ENCODE measurements around the gene RMDN2.

RMDN2 gene

GRCh38 chr2:38032946-38033345 lies 107.9 kb downstream of the RMDN2 start:
- no peak overlapping the region for H3K27ac ChIP-seq
- H3K4me3 ChIP-seq: no peak overlapping the region

- no peak overlapping the region for H3K4me3 ChIP-seq
- H3K27ac ChIP-seq: no peak overlapping the region
These were observed 108.6 kb downstream of the RMDN2 start for GRCh38 chr2:38033646-38034045.

- no peak overlapping the region for H3K27ac ChIP-seq
- no peak overlapping the region for H3K4me3 ChIP-seq
These were observed 110.9 kb downstream of the RMDN2 start for GRCh38 chr2:38035968-38036367.

GRCh38 chr2:38037325-38037724 lies 112.2 kb downstream of the RMDN2 start:
- Histone ChIP-seq H3K4me3 (no peak overlapping the region), H3K27ac (peak overlapping the region in 12 of 21 experiments; percentile 3 to 78 (median 59))

GRCh38 chr2:38037757-38038621 lies 112.9 kb downstream of the RMDN2 start:
- H3K4me3 ChIP-seq: peak overlapping the region in 5 of 7 experiments; percentile 5 to 31 (median 8)
- H3K27ac ChIP-seq: peak overlapping the region in 18 of 21 experiments; percentile 1 to 78 (median 48)

- Histone ChIP-seq H3K4me3 (peak overlapping the region in 4 of 7 experiments; percentile 5 to 31 (median 10)), H3K27ac (peak overlapping the region in 14 of 21 experiments; percentile 1 to 78 (median 52))
These were observed 113.6 kb downstream of the RMDN2 start for GRCh38 chr2:38038682-38039081.

GRCh38 chr2:38039121-38039910 lies 114.2 kb downstream of the RMDN2 start:
- Histone ChIP-seq H3K27ac (peak overlapping the region in 2 of 21 experiments; percentile 1 to 47), H3K4me3 (no peak overlapping the region)

- no peak overlapping the region for H3K4me3 ChIP-seq
- no peak overlapping the region for H3K27ac ChIP-seq
These were observed 120.7 kb downstream of the RMDN2 start for GRCh38 chr2:38045811-38046210.

GRCh38 chr2:38056216-38056615 lies 131.1 kb downstream of the RMDN2 start:
- H3K27ac ChIP-seq: no peak overlapping the region
- H3K4me3 ChIP-seq: no peak overlapping the region

- H3K4me3 ChIP-seq: no peak overlapping the region
- H3K27ac ChIP-seq: no peak overlapping the region
These were observed 132.7 kb downstream of the RMDN2 start for GRCh38 chr2:38057651-38058410.

- no peak overlapping the region for H3K27ac ChIP-seq
- no peak overlapping the region for H3K4me3 ChIP-seq
These were observed 135.3 kb downstream of the RMDN2 start for GRCh38 chr2:38060236-38061018.

GRCh38 chr2:38064801-38065501 lies 139.9 kb downstream of the RMDN2 start:
- Histone ChIP-seq H3K27ac (no peak overlapping the region), H3K4me3 (no peak overlapping the region)

GRCh38 chr2:38065502-38066135 lies 140.5 kb downstream of the RMDN2 start:
- no peak overlapping the region for H3K27ac ChIP-seq
- no peak overlapping the region for H3K4me3 ChIP-seq

GRCh38 chr2:38066421-38067115 lies 141.5 kb downstream of the RMDN2 start:
- Histone ChIP-seq H3K27ac (no peak overlapping the region), H3K4me3 (no peak overlapping the region)
